Endothelial cell of umbilical vein (primary cell): ENCODE measurements around the gene REEP2. TPM values are rescaled to one million over a fixed set of nuclear protein-coding genes. Genes with fewer than 3 reads are reported as not detected.

Source experiments
- BruUV-seq: library from RNA; stranded (reverse); fragments of 400-500 nt; replicated peaks from 2 replicates; lab custom pipeline; 2021; lab: Mats Ljungman, UMichigan
- CTCF ChIA-PET: fragments of 300-600, 350-600 bp; sonication (Branson Sonifier 250); formaldehyde crosslinking; loops from one replicate; lab custom pipeline; 2021; ENCODE audit warnings: antibody characterized with exemption, inconsistent platforms; lab: Charles Lee
- POLR2A ChIA-PET: fragments of 300-600, 350-600 bp; sonication (Branson Sonifier 250); formaldehyde crosslinking; loops from one replicate; lab custom pipeline; 2021; ENCODE audit warnings: antibody characterized with exemption, inconsistent platforms; lab: Charles Lee
- DNase-seq: peaks from one replicate; pipeline ENCODE4 v3.0.0-alpha.2; 2011; ENCODE audit warnings: low read depth, low spot score
- FAIRE-seq: peaks from 2 replicates; lab custom pipeline; 2011; peaks lifted over from hg19 to GRCh38; lab: Jason Lieb, UNC
- H2AFZ ChIP-seq: 2 replicates; pipeline ENCODE4 v1.6.0; 2012; ENCODE audit warnings: low read depth, low read length, control low read depth, inconsistent platforms
- H3K27ac ChIP-seq: 2 replicates; pipeline ENCODE4 v1.5.1; 2011; ENCODE audit warnings: low read depth, mild to moderate bottlenecking, control low read depth, low read length, moderate library complexity; ENCODE audit not compliant: insufficient read depth
- H3K27me3 ChIP-seq, 2 experiments: 2 replicates each; pipeline versions ENCODE4 v1.6.0 to v1.6.1; 2011; ENCODE audit warnings: low read length in 2 of 2, mixed read lengths in 1 of 2; ENCODE audit not compliant: control insufficient read depth in 2 of 2, insufficient read depth in 2 of 2
- H3K36me3 ChIP-seq, 2 experiments: 2 replicates in 1 of 2; 3 replicates in 1 of 2; pipeline ENCODE4 v1.5.1; 2011; ENCODE audit warnings: low read length in 2 of 2, mild to moderate bottlenecking in 1 of 2, moderate library complexity in 1 of 2; ENCODE audit not compliant: control insufficient read depth in 2 of 2, insufficient read depth in 2 of 2; ENCODE audit errors: extremely low read depth in 1 of 2
- H3K4me1 ChIP-seq: 3 replicates; pipeline ENCODE4 v1.5.1; 2011; ENCODE audit warnings: mild to moderate bottlenecking, low read length; ENCODE audit not compliant: control insufficient read depth, insufficient read depth; ENCODE audit errors: extremely low read depth
- H3K4me2 ChIP-seq: 2 replicates; pipeline ENCODE4 v1.6.1; 2011; ENCODE audit warnings: low read length, control low read depth, mixed read lengths; ENCODE audit not compliant: insufficient read depth
- H3K4me3 ChIP-seq, 3 experiments: fragments of 200-600 bp in 1 of 3; sonication (generic), shearing (Covaris generic) in 1 of 3; replicated peaks in 1 of 3; 2 replicates each; pipeline ENCODE4 v1.5.1; 2011 to 2016; ENCODE audit warnings: control low read depth in 3 of 3, low read length in 3 of 3, mild to moderate bottlenecking in 2 of 3, inconsistent platforms in 1 of 3, low read depth in 1 of 3, moderate library complexity in 1 of 3; ENCODE audit not compliant: insufficient read depth in 1 of 3
- H3K79me2 ChIP-seq: 2 replicates; pipeline ENCODE4 v1.6.0; 2012; ENCODE audit warnings: low read length, inconsistent platforms; ENCODE audit not compliant: control insufficient read depth, insufficient read depth
- H3K9ac ChIP-seq: replicated peaks from 2 replicates; pipeline ENCODE3; 2011; ENCODE audit warnings: low read length, control low read depth; ENCODE audit not compliant: insufficient read depth; ENCODE audit errors: extremely low read depth
- H3K9me1 ChIP-seq: replicated peaks from 3 replicates; pipeline ENCODE4 v1.6.0; 2011; ENCODE audit warnings: mild to moderate bottlenecking, low read length; ENCODE audit not compliant: control insufficient read depth, insufficient read depth; ENCODE audit errors: extremely low read depth
- H3K9me3 ChIP-seq: replicated peaks from 2 replicates; pipeline ENCODE4 v1.5.1; 2012; ENCODE audit warnings: low read length, inconsistent platforms; ENCODE audit not compliant: control insufficient read depth, insufficient read depth
- H4K20me1 ChIP-seq: replicated peaks from 2 replicates; pipeline ENCODE3; 2011; ENCODE audit warnings: mild to moderate bottlenecking, low read length; ENCODE audit not compliant: control insufficient read depth, insufficient read depth; ENCODE audit errors: extremely low read depth
- EZH2 ChIP-seq: IDR thresholded peaks from 2 replicates; pipeline ENCODE4 v1.6.1; 2012; ENCODE audit warnings: borderline replicate concordance, low read depth, mild to moderate bottlenecking, moderate library complexity, low read length, inconsistent platforms; ENCODE audit not compliant: severe bottlenecking
- FOS ChIP-seq: IDR thresholded peaks from 2 replicates; pipeline ENCODE4 v1.6.1; 2011; ENCODE audit warnings: mild to moderate bottlenecking, low read length, moderate library complexity, borderline replicate concordance; ENCODE audit not compliant: insufficient read depth
- GATA2 ChIP-seq: IDR thresholded peaks from 2 replicates; pipeline ENCODE4 v1.7.0; 2011; ENCODE audit warnings: low read depth, mild to moderate bottlenecking, moderate library complexity, mixed read lengths, low read length; ENCODE audit not compliant: insufficient read length, insufficient read depth
- JUN ChIP-seq: IDR thresholded peaks from 2 replicates; pipeline ENCODE4 v1.6.1; 2011; ENCODE audit warnings: borderline replicate concordance, low read depth; ENCODE audit not compliant: insufficient read length, insufficient read depth
- MYC ChIP-seq: IDR thresholded peaks from one replicate; pipeline ENCODE4 v1.6.1; 2011; ENCODE audit warnings: mild to moderate bottlenecking, low read depth, low read length
- POLR2A ChIP-seq: IDR thresholded peaks from 2 replicates; pipeline ENCODE4 v1.6.1; 2012; ENCODE audit warnings: low read depth, mild to moderate bottlenecking, control low read depth, low read length
- POLR2AphosphoS5 ChIP-seq: IDR thresholded peaks from 2 replicates; pipeline ENCODE4 v1.6.1; 2012; ENCODE audit warnings: low read depth, mild to moderate bottlenecking, control low read depth, low read length, moderate library complexity; ENCODE audit not compliant: insufficient read depth
- dilution Hi-C: fragments of 300-500 bp; cut with MboI; formaldehyde crosslinking; loops from one replicate; pipeline ENCODE4 v1.15.0; 2019; ENCODE audit warnings: low sequenced_read_pairs; ENCODE audit not compliant: extremely low pct_ligation_motif_present
- intact Hi-C: fragments of 100-400 bp; cut with micrococcal nuclease; formaldehyde crosslinking; loops from one replicate; pipeline ENCODE4 v1.10.0; 2022
- polyA plus RNA-seq, 4 experiments: library from polyadenylated mRNA; depleted of rRNA in 3 of 4; stranded (reverse) in 3 of 4; unstranded in 1 of 4; fragments of >200 nt; gene quantifications; 2 replicates each; pipeline versions ENCODE4 v1.2.1 to v1.2.3, GENCODE V29; 2011 to 2012; ENCODE audit warnings: missing spikeins in 1 of 4
- total RNA-seq: library from RNA; stranded (reverse); gene quantifications from 2 replicates; pipeline ENCODE4 v1.2.3, GENCODE V29; 2021
- TF ChIP-seq, protein P1 (sequence below), 2 donors: IDR thresholded peaks; 1 replicate in 1 of 2; 2 replicates in 1 of 2; pipeline ENCODE4 v1.5.1; 2011; ENCODE audit warnings: low read length in 2 of 2, mild to moderate bottlenecking in 2 of 2, moderate library complexity in 2 of 2, control low read depth in 1 of 2, inconsistent platforms in 1 of 2, low read depth in 1 of 2; ENCODE audit not compliant: insufficient read depth in 1 of 2; ENCODE audit errors: extremely low read depth in 1 of 2
- TF ChIP-seq, protein P2 (sequence below): IDR thresholded peaks from 2 replicates; pipeline ENCODE4 v1.6.1; 2011; ENCODE audit not compliant: insufficient read depth, insufficient read length

REEP2 gene
- total and polyA plus RNA-seq, 2 donors (not counting 3 experiments of a cell fraction or from before 2014, with no cell fraction given) = 4.0 to 4.8 TPM

DNA sequence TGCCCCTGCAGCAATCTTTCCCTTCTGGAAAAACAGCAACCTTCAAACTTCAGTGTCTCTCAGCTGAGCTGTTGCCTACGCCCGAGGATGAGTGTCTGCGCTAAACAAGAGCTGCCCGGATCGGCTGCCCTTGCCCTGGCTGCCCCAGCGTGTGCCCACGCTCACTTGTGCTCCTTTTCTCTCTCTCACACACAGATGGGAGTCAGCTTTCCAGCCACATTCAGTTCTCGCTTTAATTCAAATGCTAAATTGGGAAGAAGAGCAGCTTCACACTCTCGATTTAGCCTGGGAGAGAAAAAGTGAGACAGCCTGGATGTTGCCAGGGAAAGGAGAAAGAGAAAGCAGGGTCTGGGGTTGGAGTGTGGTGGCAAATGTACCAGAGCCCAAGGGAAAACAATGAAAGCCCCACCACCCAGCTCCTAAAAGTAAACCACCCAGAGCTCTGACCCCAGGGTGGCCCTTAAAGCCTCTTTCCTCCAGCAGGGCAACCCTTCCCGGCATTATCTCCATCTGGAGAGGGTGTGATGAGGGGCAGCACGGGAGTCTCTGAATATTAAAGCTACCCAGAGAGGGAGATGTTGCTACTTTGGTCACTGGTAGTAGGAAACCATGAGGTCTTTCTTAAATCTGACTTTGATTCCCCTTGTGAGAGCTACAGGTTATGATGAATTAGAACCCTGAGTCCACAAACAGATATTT, 16.5 kb downstream of the REEP2 start:
- DNase-seq (peak; percentile 0), FAIRE-seq (no peak)
- H3K36me3 ChIP-seq = no peaks in the 10 kb centered on the region
- no peak overlapping the region for H3K4me2 ChIP-seq
- no peak overlapping the region for H3K4me3 ChIP-seq
- H3K79me2 ChIP-seq = no peaks in the 10 kb centered on the region
- H2AFZ ChIP-seq = no peak overlapping the region
- no TSS peak for BruUV-seq
- no peaks in the 10 kb centered on the region for H3K9me1 ChIP-seq
- intact Hi-C loops = no loop called here
- H3K27ac ChIP-seq = no peak overlapping the region
- TF ChIP-seq POLR2A (no peak), EZH2 (no peak), FOS (no peak), JUN (no peak), MYC (no peak), POLR2AphosphoS5 (no peak), GATA2 (no peak)
- TF ChIP-seq, protein P1, sequence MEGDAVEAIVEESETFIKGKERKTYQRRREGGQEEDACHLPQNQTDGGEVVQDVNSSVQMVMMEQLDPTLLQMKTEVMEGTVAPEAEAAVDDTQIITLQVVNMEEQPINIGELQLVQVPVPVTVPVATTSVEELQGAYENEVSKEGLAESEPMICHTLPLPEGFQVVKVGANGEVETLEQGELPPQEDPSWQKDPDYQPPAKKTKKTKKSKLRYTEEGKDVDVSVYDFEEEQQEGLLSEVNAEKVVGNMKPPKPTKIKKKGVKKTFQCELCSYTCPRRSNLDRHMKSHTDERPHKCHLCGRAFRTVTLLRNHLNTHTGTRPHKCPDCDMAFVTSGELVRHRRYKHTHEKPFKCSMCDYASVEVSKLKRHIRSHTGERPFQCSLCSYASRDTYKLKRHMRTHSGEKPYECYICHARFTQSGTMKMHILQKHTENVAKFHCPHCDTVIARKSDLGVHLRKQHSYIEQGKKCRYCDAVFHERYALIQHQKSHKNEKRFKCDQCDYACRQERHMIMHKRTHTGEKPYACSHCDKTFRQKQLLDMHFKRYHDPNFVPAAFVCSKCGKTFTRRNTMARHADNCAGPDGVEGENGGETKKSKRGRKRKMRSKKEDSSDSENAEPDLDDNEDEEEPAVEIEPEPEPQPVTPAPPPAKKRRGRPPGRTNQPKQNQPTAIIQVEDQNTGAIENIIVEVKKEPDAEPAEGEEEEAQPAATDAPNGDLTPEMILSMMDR (IDR thresholded peaks at IDR 0.05; ENCODE audit: extremely low read depth in 1 of 2, insufficient read depth in 1 of 2, low read depth in 1 of 2, low read length in 2 of 2) = no peak
- TF ChIP-seq, protein P2, sequence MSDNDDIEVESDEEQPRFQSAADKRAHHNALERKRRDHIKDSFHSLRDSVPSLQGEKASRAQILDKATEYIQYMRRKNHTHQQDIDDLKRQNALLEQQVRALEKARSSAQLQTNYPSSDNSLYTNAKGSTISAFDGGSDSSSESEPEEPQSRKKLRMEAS = no peak
- peaks cover 7% of the 10 kb centered on the region for H3K4me1 ChIP-seq
- no peaks in the 10 kb centered on the region for H3K9me3 ChIP-seq
- no peaks in the 10 kb centered on the region for H4K20me1 ChIP-seq
- CTCF ChIA-PET = interaction anchor here (1.2 to 6.1 kb wide), 3 partner anchors 9 to 48 kb away, joined by 3 to 59 read pairs (median 13); partner anchors contain the start of gene EGR1
- no peaks in the 10 kb centered on the region for H3K27me3 ChIP-seq
- no peak overlapping the region for H3K9ac ChIP-seq
- POLR2A ChIA-PET = no interaction called here
- dilution Hi-C loops = no loop called here
